Activated CD4-positive, alpha-beta T cell treated with anti-CD3 and anti-CD28 coated beads for 1 hour (primary cell): ENCODE results near the gene GIPC3.
A peak's percentile ranks its signal among the peaks of the same experiment; 100 is the strongest.

Experiments
- DNase-seq: peaks from one replicate; pipeline ENCODE4 v3.0.0-alpha.2; 2020

The GIPC3 gene

DNA sequence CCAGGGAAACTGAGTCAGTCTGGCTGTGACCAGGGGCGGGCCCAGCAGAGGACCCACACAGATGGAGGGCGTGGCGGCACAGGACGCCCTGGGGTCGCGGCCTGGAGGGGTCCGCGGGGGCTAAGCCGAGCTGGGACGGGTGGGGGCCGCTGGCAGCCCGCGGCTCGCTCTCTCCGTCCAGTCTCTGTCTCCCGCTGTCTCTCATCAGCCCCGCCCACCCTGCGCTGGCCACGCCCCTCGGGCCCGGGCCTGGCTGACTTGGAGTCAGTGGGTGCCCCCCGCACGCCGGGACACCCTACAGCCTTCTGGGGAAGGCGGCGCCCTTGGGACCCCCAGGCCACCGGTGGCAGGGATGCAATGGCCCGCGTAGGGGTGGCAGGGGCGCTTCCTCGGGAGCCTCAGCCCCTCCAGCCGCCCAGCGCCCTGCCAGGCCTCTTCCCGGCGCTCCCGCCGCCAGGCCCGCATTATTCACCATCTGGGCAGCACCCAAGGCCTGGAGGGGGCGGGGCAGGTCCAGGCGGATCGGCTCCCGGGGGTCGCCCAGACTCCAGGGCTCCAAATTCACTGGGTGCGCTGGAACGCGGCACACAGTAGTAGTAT, 21.5 kb downstream of the GIPC3 start, which contains the start of gene TBXA2R:
Gene TBXA2R (minus strand): TSS at position 186 of the 600 bp plus-strand sequence. CDS start 6,241 bp downstream, outside the sequence.
- no peak for DNase-seq

GRCh38 chr19:3607303-3608078, 22.2 kb downstream of the GIPC3 start:
- no peak for DNase-seq

GRCh38 chr19:3608079-3608641, 22.9 kb downstream of the GIPC3 start:
- DNase-seq = no peak

GRCh38 chr19:3608750-3609322, 23.6 kb downstream of the GIPC3 start:
- no peak for DNase-seq

DNA sequence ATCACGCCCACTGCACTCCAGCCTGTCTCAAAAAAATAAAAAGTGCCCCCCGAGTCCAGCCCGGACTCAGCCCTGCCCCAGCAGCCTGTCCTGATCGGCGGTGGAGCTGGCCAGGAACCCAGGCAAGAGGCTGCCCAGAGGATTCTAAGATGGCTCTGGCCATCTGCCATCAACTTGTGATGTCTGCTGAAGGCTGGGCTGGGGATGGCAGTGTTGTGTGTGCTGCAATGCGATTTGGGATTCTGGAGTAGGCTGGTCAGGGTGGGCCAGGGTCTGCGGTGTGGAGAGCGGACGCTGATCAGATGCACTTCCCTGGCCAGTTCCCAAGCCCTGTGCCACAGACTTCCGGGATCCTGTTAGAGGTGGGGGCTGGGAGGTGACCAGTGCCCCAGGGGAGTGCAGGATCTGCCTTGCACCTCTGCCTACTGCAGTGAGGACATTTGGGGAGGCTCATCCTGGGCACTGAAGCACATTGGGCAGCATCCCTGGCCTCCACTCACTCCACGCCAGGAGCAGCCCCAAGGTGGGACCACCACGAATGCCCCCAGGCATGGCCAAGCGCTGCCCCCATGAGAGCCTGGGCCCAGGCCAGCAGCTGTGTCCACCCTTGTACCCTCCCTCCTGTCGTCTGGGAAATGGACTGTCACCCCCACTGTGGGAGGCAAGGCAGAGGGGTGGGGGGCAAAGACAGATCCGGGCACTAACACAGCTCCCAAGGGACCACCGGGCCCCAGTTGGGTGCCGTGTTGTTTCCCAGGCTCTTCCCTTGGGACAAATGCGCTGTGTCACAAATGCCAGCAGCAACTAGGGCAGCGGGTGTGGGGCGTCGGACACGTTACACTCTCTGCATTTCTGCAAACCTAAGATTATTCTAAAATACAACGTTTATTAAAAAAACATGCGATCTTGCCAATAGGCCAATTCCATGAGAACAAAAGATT, 24.8 kb downstream of the GIPC3 start:
- DNase-seq = no peak

DNA sequence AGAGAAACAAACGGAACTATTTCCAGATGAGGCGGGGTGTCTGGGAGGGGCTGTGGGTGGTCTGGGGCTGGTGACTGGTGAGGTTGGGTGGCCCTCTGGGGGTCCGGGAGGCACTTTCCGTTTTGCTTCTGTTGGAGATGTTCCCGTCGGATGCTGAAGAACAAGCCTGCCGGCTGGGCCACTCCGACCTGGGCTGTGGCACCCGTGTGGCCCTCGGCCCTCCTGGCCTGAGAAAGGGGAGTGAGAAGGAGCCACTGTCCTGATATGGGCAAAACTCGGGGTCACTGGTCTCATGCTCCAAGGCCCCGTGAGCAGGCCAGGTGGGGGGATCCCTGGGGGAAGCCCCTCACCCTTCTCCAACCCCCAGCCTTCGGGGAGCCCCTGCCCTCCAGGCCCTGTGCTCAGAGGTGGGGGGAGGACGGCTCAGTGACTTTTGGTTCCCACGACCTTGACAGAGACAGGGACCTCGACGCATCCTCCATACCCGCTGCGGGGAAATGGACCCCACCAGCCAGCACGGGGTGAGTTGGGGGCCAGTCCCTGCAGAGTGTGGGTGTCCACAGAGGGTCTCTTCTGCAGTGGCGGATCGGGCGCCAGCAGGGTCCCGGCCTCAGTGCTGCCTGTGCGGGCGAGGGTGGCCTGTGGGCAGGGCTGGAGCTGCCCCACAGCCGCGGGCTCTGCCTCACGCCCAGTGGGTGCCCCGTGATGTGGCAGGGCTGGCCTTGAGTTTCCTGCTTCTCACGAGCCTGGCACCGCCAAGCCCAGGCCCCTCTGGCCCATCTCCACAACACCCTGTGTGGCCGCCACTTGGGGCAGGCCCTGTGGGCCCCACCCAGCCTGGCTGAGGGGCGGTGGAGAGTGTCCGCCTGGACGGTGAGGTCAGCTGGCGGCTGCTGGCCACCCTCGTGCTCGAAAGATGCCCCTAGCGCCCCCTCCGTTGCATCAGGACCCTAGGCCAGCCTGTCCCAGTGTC, 25.8 kb downstream of the GIPC3 start:
- no peak for DNase-seq

DNA sequence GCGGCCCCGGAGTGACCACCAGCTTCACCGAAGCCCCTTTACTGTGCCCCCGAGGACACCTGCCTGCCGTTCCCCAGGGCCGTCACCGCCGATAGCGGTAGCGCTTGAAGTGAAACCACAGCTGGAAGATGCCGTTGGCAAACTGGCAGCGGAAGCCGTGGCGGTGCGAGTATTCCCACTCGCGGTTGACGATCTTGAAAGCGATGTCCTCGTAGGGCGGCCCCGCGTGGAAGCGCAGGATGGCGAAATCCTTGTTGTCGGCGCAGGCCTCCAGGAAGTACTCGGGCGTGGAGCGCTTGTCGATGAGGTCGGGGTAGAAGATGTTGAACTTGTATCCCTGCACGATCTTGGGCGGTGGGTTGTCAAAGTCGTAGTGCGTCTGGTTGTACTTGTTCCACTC, 26.6 kb downstream of the GIPC3 start:
- no peak for DNase-seq

DNA sequence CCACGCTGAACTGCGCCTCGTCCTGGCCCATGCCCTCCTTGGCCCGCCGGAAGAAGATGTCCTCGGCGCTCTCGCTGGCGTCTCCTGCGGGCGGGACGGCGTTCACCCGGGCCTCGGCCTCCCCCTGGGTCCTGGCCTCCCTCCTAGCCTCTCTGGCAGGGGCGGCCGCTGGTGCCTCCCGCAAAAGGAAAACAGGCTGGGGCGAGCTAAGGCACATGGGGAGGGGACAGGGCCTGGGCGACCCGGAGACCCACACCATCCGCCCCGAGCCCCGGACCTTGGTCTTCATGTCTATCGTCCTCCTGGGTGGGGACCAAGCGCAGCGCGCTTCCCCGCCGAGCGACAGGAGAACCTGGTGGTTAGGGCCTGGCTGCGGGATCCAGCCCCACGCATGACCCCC, 27.1 kb downstream of the GIPC3 start:
- DNase-seq = no peak

GRCh38 chr19:3612901-3613741, 27.8 kb downstream of the GIPC3 start:
- no peak for DNase-seq

DNA sequence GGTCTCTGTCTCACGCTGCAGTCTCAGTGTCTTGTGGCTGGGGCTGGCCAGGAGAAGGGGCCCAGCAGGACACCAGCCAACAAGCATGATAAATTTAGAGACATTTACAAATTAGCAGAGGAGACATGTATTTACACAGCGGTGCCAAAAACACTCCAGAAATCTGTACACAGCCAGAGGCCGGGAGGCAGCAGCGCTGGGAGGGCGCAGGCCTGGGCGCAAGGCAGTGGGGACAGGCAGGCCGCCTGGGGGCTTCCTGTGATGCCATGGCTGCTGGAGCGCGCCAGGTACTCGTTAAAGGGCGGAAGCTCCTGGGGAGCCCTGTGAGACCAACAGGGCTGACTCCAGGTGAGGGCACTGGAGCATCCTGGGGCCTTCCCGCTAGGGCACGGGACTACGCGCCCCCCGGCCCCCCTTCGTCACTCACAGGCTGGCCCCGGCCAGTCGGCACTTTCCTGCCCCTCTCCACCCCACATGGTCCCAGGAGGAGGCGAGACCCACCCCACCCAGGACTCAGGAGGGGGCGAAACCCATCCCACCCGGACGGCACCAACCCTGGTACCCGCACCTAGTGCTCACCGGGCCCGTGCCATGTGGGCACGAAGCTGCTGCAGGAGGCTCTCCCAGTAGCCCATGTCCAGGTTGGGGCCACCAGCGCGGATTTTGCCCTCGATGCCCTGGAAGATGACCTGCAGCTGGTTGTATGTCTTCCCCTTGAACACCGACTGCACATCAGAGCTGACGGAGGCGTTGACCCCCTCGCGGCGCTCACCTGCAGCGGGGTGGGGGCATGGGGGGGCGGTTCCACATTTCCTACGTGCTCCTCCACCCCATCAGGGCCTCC, 28.8 kb downstream of the GIPC3 start:
- DNase-seq = no peak

DNA sequence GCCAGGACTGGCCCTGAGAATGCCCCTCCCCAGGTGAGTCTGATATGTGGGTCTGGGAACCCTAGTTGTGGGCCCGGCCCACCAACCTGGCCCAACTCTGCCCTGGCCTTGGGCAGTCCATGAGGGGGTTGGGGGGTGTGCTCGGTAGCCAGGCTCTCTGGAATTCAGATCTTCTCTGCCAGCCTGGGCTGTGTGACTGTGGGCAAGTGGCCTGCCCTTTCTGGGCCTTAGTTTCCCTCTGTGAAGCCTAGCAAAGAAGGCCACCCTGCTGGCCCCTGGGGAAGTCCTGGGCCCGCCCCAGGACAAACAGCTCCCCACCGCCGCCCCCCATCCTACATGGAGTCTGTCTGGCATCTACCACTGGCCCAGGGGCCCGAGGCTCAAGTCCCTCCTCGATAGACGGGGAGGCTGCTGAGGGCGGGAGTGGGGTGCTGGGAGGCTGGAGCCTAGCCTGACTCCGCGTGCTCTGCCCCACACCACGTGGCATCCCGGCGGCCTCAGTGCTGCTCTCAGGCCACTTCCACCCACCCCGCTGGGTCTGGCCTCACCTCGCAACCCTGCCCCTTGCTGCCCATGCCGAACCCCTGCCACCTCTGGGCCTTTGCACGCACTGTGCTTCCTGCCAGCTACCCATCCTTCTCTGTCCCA, 29.7 kb downstream of the GIPC3 start:
- no peak for DNase-seq

- no peak for DNase-seq
These were observed 30.4 kb downstream of the GIPC3 start for GRCh38 chr19:3615524-3616135.

DNA sequence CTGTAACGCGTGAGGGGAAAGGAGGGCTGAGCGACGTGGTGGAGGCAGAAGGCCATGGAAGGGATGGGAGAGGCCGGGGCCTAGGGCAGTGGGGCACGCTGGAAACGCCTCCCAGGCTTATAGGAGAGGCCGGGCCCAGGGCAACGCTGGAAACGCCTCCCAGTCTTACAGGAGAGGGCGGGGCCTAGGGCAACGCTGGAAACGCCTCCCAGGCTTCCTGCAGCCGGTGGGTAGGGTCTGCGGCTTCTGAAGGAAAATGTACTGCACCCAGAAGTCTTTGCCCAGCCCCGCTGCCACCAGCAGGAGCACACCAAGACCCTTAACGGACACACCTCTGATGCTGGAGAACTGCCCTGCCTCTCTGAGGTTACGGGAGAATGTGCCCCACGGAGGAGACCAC, 32.2 kb downstream of the GIPC3 start:
- no peak for DNase-seq

DNA sequence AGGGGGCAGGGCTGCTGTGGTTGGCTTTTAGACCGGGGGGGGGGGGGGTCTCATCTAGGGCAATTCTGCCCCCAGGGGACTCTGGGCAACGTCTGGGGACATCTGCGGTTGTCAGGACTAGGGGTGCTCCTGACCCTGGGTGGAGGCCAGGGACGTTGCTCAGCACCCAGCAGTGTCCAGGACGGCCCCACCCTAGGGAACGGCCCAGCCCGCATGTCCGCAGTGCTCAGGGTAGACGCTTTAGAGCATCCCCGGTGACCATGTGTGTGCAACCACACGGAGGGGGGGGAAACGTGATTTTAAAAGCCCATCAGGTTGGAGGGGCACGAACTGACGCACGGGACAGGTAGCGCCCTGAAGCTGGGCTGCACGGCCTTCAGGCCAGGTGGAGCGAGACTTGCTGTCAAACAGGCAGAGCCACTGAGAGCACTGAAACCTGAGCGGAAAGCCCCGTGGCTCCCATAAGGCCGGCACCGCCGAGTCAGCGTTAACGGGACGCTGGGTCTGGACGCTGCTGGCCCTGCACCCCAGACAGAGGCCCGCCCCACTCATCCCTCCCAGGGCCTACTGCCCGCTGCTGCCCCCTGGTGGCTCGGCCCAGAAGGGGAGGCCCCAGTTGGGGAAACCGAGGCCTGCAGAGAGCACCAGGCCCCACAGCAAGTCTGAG, 33.0 kb downstream of the GIPC3 start:
- DNase-seq = peak; percentile 31

GRCh38 chr19:3618811-3619630, 33.7 kb downstream of the GIPC3 start:
- no peak for DNase-seq

GRCh38 chr19:3619631-3620012, 34.3 kb downstream of the GIPC3 start:
- DNase-seq = no peak
